ENCODE measurements around the gene HMGA1. TPM values are rescaled to one million over a fixed set of nuclear protein-coding genes. Genes with fewer than 3 reads are reported as not detected.
A peak's percentile ranks its signal among the peaks of the same experiment; 100 is the strongest.

Gene HMGA1
- total and polyA plus RNA-seq, 2 of the 13 experiments (the other 11 are each of a cell fraction or from before 2014, with no cell fraction given) = 117 to 145 TPM

- no peak for TF ChIP-seq TCF12 (IDR thresholded peaks at IDR 0.05)
- peak; percentile 55; the same call in 1 of the 2 replicates for TF ChIP-seq TCF12 (CRISPR knock-in tag; IDR thresholded peaks at IDR 0.05)
- TF ChIP-seq ZNF775 (CRISPR knock-in tag; IDR thresholded peaks at IDR 0.05; ENCODE audit: borderline replicate concordance) = no peak
- no peak for TF ChIP-seq PLRG1 (conservative IDR thresholded peaks at IDR 0.05)
- no peak for TF ChIP-seq TBX3 (IDR thresholded peaks at IDR 0.05; ENCODE audit: borderline replicate concordance)
- peak; percentile 82 for TF ChIP-seq MAX (IDR thresholded peaks at IDR 0.05)
- no peak for TF ChIP-seq GMEB2 (CRISPR knock-in tag; IDR thresholded peaks at IDR 0.05; ENCODE audit: low read depth)
- TF ChIP-seq ZNF792 (CRISPR knock-in tag; IDR thresholded peaks at IDR 0.05) = 0 out of 2 replicates have a peak, but pooled peaks have one; percentile 23
- TF ChIP-seq FOXO1 (CRISPR knock-in tag; IDR thresholded peaks at IDR 0.05) = peak; percentile 26; the same call in 1 of the 2 replicates
- peak; percentile 91; the same call in 1 of the 2 replicates for TF ChIP-seq ZNF383 (CRISPR knock-in tag; IDR thresholded peaks at IDR 0.05; ENCODE audit: borderline replicate concordance)
- TF ChIP-seq RBFOX2 (IDR thresholded peaks at IDR 0.05; ENCODE audit: low read depth, low read length) = no peak
- TF ChIP-seq STAT5B (CRISPR knock-in tag; IDR thresholded peaks at IDR 0.05) = no peak
- TF ChIP-seq ZFP36L2 (CRISPR knock-in tag; IDR thresholded peaks at IDR 0.05) = no peak
- TF ChIP-seq ZNF431 (CRISPR knock-in tag; IDR thresholded peaks at IDR 0.05; ENCODE audit: borderline replicate concordance, low read depth) = no peak
- TF ChIP-seq ELK4 (CRISPR knock-in tag; IDR thresholded peaks at IDR 0.05; ENCODE audit: borderline replicate concordance) = no peak
- no peak for TF ChIP-seq IRF1 (CRISPR knock-in tag; IDR thresholded peaks at IDR 0.05; ENCODE audit: low read depth)
- TF ChIP-seq LCORL (IDR thresholded peaks at IDR 0.05) = no peak
- peak; percentile 73; the same call in 1 of the 2 replicates for TF ChIP-seq LCORL (CRISPR knock-in tag; IDR thresholded peaks at IDR 0.05)
- TF ChIP-seq IKZF4 (CRISPR knock-in tag; IDR thresholded peaks at IDR 0.05; ENCODE audit: borderline replicate concordance, low read depth, not compliant biosample characterization) = no peak
- no peak for TF ChIP-seq MLX (CRISPR knock-in tag; IDR thresholded peaks at IDR 0.05)
- TF ChIP-seq MIXL1 (CRISPR knock-in tag; IDR thresholded peaks at IDR 0.05) = 0 out of 2 replicates have a peak, but pooled peaks have one; percentile 25
- TF ChIP-seq TAF1 (CRISPR knock-in tag; IDR thresholded peaks at IDR 0.05) = peak; percentile 56; the same call in 1 of the 2 replicates
- no peak for TF ChIP-seq DZIP1 (CRISPR knock-in tag; IDR thresholded peaks at IDR 0.05)
- no peak for TF ChIP-seq MAFK (conservative IDR thresholded peaks at IDR 0.05 in 1 of 2, IDR thresholded peaks at IDR 0.05 in 1 of 2; ENCODE audit: low read length in 2 of 2)
- TF ChIP-seq SMARCE1 (IDR thresholded peaks at IDR 0.05; ENCODE audit: borderline replicate concordance) = no peak
Observed at GRCh38 chr6:34196116-34196832, 40.4 kb upstream of the HMGA1 start (continued).

All from HepG2 (cell line).